Skeletal muscle cell (primary cell): ENCODE data around the gene LRP1.
A peak's percentile ranks its signal among the peaks of the same experiment; 100 is the strongest.

Experiments
- DNase-seq: peaks from one replicate; pipeline ENCODE4 v3.0.0-alpha.2; 2010; ENCODE audit warnings: low read depth
- H3K4me3 ChIP-seq: 2 replicates; pipeline ENCODE4 v1.5.1; 2011; ENCODE audit warnings: low read depth, mild to moderate bottlenecking, control low read depth, low read length, moderate library complexity

LRP1 gene

DNA sequence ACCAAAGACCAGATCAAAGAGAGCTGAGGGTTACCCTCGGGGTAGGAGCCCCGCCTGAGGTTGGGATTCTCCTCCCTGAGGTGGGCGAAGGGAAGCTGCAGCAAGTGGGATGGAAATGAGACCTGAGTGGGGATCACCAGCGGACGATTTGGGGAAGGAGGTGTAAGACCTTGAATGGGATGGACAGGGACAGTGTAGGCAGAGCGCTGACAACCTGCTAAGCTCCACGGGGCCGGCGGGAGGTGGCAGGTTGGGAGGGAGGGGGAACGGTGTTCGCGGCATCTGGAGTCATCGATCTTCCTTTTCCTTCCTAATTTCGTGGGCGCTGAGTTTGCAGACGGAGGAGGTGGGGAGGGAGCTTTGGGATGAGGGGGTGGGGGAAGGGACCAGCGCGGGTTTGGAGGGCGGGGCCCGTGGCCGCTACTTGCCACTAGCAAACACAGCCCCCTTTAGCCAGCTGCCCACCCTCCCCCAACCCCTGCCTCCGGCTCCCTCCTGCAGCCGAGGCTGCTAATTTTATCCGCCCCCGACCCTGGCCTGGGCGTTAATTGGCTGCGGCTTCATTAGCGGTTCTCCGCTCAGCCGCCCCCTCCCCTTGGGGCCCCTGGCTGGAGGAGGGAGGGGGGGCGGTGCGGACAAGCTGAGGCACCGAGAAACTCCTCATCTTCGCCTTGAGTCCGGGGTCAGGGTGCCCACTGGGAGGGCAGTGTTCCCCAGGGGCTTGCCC, 98.5 kb downstream of the LRP1 start:
- H3K4me3 ChIP-seq: peak overlapping the region; percentile 25
- no peak for DNase-seq

DNA sequence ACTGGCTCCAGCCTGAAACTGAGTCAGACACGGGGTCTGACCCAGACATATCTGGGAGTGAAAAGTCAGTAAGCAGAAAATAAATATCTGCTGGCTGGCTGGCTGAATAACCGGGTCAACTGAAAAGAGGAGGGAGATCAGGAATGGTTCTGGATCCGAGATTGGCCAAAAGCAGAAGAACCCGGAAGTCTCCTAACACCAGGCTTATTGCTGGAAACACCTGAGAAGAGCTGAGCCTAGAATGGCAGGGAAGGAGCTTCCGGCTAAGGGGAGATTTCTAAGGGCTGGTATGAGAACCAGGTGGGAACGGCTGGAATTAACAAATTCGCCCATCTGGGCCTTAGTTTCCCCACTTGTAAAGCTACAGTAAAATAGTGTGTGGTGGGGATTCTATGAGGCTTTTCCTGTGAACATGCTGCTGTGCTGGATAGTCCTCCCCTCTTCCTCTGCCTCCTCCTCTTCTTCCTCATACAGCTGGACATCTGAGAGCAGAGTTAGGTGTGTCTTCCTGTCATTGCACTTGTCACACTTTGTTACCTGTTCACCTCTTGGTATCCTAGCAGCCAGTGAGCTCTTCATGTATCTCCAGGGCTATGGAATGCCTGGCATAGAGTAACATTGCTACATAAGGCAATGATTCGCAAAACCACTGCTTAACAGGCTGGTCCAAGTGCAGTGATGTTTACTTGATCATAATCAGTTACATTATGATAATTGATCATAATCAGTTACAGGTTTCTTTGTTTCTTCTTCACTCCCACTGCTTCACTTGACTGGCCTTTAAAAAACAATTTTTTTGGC, 99.2 kb downstream of the LRP1 start:
- no peak for DNase-seq
- peak overlapping the region; percentile 25 for H3K4me3 ChIP-seq

DNA sequence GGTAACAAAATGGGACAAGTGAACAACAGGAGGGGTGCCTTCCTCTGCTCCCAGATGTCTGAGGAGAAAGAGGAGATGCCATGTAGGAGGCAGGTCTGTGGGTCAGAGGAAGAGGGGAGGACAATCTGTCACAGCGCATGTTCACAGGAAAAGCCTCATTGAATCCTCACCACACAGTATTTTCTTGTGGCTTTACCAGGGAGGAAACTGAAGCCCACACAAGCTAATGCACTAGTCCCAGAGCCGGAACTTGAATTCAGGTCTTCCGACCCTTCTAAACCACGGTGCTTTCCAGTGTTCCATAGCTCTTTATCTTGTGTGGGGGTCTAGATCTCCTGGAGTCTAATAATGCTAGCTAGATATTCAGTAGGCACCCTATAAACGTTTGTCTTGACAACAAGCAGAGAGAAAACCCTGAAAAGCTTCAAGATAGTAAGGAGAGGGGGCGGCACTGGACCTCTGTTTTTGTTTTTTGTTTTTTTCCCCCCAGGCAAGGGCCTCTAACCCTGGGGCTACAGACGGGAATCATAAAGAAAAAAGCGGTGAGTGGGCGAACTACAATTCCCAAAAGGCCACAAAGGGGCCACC, 100.9 kb downstream of the LRP1 start:
- peak overlapping the region; percentile 85 for H3K4me3 ChIP-seq
- no peak for DNase-seq

DNA sequence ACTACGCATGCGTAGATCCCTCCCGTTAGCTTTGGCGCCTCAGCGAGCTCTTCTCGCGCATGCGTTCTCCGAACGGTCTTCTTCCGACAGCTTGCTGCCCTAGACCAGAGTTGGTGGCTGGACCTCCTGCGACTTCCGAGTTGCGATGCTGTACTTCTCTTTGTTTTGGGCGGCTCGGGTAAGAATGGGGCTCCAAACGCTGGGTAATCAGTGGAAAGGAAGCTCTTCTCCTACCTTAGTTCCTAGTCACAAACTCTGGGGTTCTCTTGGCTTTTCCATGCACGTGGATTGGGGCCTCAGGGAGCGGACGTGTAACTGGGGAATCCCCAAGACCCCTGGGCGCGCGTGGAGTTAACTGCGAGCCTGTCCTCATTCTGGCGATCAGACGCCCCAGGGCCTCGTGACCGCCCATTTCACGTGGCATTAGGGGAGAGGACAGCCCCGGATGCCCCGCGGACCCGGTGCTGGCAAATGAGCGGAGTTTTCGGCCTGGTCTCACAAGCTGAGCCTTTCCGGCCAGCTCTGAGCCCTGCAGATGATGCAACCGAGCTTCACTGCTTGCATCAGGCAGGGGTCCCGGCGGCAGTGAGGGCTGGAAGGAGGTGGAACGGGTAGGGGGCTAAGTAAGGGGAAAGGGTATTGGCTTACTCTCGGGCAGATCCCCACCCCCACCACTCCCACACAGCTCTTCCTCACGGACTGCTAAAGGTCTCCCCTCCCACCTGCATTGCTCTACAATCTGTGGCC, 101.5 kb downstream of the LRP1 start, which contains the start of gene SHMT2:
Gene SHMT2 (plus strand): TSS at position 78 of the 747 bp plus-strand sequence. CDS start 68 bp downstream, at position 146.
- peak within 1 kb of the TSS; percentile 85 for H3K4me3 ChIP-seq
- DNase-seq: peak; percentile 88

DNA sequence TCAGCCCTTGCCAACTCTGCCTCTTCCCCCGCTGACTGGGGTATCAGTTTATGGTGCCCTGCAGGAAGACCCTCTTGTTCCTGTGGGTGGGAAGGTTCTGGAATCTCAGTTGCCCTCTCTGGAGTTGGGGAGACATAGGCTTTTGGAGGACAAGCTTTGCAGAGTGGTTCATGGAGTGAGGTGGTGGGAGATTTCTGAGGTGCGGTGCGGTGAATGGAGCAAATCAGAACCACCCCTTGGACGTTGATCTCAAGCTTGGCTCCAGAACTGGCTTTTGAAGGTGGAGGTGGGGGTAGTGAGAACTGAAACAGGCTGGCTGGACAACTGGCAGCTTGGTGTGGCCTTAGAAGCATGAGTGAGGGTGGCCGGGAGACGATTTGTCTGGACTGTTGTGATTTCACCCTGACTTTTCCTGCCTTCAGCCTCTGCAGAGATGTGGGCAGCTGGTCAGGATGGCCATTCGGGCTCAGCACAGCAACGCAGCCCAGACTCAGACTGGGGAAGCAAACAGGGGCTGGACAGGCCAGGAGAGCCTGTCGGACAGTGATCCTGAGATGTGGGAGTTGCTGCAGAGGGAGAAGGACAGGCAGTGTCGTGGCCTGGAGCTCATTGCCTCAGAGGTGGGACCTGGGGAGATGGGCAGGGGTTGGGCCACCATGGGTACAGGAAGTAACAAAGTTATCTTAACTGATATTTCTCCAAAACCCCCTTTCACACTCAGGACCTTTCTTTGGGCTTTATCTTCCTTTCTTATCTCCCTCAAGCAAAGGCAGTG, 102.3 kb downstream of the LRP1 start:
- no peak for DNase-seq
- H3K4me3 ChIP-seq: peak overlapping the region; percentile 85

DNA sequence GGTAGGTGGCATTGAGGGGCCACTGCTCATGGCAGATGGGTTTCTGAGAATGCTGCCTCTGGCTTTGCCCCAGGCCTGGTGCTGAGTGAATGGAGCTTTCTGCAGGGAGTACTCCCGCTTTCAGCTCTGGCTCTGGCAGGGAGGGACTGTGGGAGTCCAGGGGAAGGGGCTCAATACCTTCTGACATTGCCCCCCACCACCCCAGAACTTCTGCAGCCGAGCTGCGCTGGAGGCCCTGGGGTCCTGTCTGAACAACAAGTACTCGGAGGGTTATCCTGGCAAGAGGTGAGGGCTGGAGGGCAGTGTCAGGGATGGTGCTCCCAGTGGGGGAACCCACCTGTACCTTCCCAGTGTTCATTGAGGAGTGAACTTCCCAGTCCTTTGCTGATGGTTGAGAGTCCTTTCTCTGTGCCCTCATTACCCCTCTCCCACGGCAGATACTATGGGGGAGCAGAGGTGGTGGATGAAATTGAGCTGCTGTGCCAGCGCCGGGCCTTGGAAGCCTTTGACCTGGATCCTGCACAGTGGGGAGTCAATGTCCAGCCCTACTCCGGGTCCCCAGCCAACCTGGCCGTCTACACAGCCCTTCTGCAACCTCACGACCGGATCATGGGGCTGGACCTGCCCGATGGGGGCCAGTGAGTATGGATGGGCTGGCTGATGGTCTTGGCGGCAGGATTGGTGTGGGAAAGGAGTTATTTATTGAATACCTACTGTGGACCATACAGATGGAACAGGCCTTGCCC, 103.2 kb downstream of the LRP1 start:
- no peak for DNase-seq
- peak overlapping the region; percentile 85 for H3K4me3 ChIP-seq

DNA sequence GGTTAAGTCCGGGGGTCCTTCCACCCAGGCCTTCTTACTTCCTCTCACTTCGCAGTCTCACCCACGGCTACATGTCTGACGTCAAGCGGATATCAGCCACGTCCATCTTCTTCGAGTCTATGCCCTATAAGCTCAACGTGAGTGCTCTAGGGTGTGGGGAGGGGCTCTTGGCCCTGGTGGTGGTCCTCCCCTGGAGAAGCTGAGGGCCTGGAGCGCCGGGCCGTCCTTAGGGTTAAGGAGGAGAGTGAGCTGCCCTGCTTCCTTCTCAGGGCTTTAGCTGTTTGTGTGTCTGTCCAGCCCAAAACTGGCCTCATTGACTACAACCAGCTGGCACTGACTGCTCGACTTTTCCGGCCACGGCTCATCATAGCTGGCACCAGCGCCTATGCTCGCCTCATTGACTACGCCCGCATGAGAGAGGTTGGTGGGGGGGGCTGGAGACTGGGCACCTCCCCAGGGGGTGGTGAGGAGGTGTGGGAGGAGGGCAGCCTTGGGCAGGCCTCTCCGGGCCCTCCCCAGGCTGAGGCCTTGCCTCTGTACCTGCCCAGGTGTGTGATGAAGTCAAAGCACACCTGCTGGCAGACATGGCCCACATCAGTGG, 104.0 kb downstream of the LRP1 start:
- H3K4me3 ChIP-seq: no peak overlapping the region
- DNase-seq: no peak

DNA sequence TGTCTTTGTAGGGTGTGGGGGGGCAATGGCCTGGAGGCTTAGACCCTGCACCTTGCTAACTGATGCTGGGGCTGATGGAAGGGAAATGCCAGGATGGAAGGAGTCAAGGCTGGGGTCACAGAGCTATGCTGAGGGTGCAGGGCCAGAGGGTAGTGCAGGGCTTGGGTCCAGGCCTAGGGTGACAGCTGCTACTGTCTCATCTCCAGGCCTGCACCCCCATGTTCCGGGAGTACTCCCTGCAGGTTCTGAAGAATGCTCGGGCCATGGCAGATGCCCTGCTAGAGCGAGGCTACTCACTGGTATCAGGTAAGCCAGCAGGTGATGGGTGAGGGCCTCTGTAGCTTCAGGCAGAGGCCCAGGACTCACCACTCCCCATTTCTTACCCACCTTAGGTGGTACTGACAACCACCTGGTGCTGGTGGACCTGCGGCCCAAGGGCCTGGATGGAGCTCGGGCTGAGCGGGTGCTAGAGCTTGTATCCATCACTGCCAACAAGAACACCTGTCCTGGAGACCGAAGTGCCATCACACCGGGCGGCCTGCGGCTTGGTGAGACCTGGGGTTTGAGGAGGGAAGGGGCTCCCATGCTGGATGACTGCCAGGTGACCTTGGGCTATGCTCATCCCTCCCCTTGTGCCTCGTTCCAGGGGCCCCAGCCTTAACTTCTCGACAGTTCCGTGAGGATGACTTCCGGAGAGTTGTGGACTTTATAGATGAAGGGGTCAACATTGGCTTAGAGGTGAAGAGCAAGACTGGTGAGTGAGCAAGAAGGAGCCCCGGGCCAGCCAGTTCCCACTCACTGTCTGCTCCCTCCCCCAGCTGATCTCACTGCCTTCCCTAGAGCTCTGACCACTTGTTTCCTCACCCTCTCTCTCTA, 105.3 kb downstream of the LRP1 start:
- H3K4me3 ChIP-seq: no peak overlapping the region

DNA sequence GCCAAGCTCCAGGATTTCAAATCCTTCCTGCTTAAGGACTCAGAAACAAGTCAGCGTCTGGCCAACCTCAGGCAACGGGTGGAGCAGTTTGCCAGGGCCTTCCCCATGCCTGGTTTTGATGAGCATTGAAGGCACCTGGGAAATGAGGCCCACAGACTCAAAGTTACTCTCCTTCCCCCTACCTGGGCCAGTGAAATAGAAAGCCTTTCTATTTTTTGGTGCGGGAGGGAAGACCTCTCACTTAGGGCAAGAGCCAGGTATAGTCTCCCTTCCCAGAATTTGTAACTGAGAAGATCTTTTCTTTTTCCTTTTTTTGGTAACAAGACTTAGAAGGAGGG, 105.9 kb downstream of the LRP1 start:
- no peak for DNase-seq
- no peak overlapping the region for H3K4me3 ChIP-seq

More for the DNA sequence above, 105.3 kb downstream of the LRP1 start:
- peak; percentile 67 for DNase-seq

DNA sequence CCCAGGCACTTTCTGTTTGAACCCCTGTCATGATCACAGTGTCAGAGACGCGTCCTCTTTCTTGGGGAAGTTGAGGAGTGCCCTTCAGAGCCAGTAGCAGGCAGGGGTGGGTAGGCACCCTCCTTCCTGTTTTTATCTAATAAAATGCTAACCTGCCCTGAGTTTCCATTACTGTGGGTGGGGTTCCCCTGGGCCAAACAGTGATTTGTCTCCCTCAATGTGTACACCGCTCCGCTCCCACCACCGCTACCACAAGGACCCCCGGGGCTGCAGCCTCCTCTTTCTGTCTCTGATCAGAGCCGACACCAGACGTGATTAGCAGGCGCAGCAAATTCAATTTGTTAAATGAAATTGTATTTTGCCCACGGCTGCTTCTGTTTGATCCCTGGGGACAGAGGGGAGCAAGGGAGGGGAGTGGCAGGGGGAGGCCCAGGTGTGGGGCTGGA, 106.3 kb downstream of the LRP1 start:
- H3K4me3 ChIP-seq: no peak overlapping the region
- no peak for DNase-seq

DNA sequence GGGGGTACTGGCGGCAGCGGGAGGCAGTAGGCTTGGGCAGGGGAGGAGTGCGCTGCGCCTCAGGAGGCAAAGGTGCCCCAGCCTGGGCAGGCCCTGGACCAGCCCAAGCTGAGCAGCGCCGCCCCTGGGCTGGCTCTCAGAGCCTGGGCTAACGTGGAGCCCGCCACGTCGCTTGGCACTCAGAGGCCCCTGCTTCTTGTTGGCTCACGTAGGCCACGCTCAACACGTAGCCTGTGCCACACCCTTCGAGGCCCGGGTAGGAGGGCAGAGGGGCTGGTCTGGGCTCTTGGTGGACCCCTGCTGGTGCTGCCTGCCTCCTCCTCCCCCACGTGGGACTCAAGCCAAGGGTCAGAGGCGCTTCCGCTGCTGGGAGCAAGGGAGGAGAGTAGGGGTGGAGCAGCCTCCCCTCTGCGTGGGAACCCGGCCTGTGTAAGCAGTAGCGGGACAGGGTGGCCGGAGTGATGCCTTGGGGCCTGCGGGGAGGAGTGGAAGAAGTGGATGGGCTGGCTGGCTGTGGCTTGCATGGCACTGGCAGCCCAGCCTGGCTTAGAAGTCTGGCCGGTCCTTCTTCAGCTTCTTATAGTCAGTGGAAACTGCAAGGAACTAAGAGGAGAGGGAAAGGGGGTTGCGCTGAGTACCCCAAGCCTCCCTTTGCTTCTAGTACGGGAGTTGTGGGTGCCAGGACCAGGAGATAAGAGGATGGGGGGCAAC, 106.9 kb downstream of the LRP1 start:
- peak overlapping the region; percentile 41 for H3K4me3 ChIP-seq
- DNase-seq: peak; percentile 74

DNA sequence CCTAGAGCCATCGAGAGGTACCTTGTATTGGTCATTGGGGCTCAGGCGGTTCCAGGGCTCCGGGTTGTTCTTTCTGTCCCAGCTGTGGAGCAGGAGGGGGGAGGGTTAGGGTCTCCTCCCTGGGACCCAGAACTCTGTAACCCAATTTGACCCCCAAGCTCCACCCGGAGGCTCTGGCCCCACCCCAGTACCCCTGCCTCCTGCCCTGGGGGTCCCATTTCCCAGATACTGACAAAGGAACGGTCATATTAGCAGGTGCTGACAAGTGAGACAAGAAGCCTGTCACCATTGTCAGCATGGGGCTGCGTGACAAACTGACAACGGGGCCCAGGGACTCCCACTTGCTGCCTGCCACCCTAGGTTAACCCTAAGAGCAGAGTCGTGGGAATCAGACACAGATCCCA, 107.4 kb downstream of the LRP1 start:
- peak overlapping the region; percentile 41 for H3K4me3 ChIP-seq
- no peak for DNase-seq

DNA sequence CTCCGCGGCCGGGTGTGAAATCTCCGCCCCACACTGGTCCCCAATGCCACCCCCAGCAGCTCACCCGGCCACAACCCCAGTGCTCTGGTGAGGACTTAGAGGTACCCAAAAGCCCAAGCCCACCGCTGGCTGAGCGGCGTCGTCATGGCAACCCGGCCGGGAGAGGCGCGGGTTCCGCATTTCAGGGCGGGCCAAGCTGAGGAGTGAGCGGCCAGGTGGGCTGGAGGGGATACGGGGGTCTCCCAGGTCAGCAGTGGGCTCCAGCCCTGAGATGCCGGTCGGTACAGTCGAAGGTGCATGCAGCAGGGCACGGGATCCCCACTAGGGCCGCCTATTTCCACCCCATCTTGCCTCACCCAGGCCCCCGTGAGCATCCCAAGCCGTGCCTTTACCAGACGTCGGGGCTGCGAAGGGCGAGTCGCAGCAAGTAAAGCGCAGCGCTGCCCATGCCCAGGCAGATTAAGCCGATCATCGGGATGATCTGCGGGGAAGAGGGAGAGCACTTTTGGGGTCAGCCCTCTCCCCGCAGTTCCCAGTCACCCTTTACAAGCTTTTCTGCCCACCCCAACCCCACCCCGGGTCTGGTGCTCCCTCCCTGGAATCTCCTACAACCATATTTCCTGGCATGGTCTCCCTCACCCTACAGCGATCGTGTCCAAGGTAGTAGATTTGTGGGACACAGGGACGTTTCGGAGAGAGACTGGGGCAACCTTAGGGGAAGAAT, 108.1 kb downstream of the LRP1 start:
- no peak for DNase-seq
- peak overlapping the region; percentile 41 for H3K4me3 ChIP-seq

DNA sequence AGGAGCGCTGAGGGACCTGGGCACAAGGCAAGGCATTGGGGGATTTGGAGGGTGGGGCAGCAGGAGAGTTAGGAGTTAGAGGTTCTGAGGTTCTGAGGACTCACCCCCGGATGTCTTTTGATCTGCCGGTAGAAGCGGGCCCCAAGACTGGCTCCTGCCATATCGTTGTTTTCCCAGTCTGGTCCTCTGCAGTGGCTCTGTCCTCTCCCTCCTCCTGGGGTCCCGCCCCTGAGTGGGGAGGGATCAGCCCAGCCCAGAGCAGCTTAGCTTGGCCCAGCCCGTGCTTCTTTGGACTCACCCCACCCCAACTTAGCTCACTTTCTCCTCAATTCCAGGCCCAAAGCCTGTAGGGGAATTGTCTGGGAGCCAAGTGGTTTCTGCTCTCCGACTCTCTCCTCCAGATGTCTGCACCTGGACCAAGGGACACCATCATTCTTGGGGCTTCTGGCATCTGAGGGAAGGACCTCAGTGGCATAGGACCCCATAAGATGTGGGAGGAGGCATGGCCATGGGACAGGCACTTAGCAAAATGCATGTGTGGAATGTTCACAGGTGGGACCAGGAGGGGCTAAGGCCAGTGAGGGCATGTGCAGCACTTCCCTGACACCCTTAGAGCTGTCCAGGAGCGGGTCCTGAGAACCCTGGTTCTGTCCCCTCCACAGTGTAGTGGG, 108.8 kb downstream of the LRP1 start:
- no peak for DNase-seq
- H3K4me3 ChIP-seq: peak overlapping the region; percentile 41

DNA sequence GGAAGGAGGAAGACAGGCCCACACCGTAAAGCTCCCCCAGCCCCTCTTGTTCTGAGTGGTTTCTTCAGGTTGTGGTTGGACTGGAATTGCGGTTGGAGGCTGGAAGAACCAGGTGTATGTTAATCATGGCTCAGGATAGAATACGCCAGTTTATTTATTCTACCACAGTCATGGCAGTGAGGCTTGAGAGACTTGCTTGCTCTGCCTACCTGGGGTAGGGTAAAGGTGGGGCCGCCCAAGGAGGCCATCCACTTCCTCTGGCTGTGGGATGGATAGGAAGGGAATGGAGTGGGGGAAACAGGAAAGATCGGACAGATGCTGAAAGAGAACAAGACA, 109.3 kb downstream of the LRP1 start:
- DNase-seq: no peak
- no peak overlapping the region for H3K4me3 ChIP-seq
